Panc1 (cell line): ENCODE results near the gene NEMP1. TPM values are rescaled to one million over a fixed set of nuclear protein-coding genes. Genes with fewer than 3 reads are reported as not detected.

Experiments used
- ATAC-seq: fragments of 200-7000 bp; cut with Tn5 transposase; 2 replicates; pipeline ENCODE4 v1.9.1; 2020; ENCODE audit warnings: mild to moderate bottlenecking, moderate library complexity
- BruUV-seq: library from RNA; stranded (reverse); fragments of 400-500 nt; replicated peaks from 2 replicates; lab custom pipeline; 2021; lab: Mats Ljungman, UMichigan
- CTCF ChIA-PET: fragments of 300-600 bp; sonication (Branson Sonifier 250); formaldehyde crosslinking; loops from one replicate; lab custom pipeline; 2022; ENCODE audit warnings: antibody characterized with exemption; lab: Charles Lee
- POLR2A ChIA-PET: fragments of 300-600 bp; sonication (Branson Sonifier 250); formaldehyde crosslinking; loops from one replicate; lab custom pipeline; 2022; ENCODE audit warnings: antibody characterized with exemption; lab: Charles Lee
- DNase-seq: peaks from one replicate; pipeline ENCODE4 v3.0.0-alpha.2; 2010; ENCODE audit warnings: low read depth, low spot score
- H3K27ac ChIP-seq: 2 replicates; pipeline ENCODE4 v1.5.1; 2011; ENCODE audit warnings: mild to moderate bottlenecking, low read length, inconsistent platforms
- H3K27me3 ChIP-seq: fragments of 200-500 bp; sonication (Bioruptor generic); 2 replicates; pipeline ENCODE4 v1.6.0; 2014; ENCODE audit warnings: low read length, inconsistent platforms; ENCODE audit not compliant: control insufficient read depth, insufficient read depth
- H3K36me3 ChIP-seq: fragments of 200-500 bp; sonication (Bioruptor generic); 2 replicates; pipeline ENCODE4 v1.5.1; 2014; ENCODE audit warnings: inconsistent platforms, mild to moderate bottlenecking, low read length, moderate library complexity; ENCODE audit not compliant: control insufficient read depth, insufficient read depth
- H3K4me1 ChIP-seq: 2 replicates; pipeline ENCODE4 v1.5.1; 2011; ENCODE audit warnings: inconsistent platforms, mild to moderate bottlenecking, low read length, moderate library complexity; ENCODE audit not compliant: control insufficient read depth, insufficient read depth
- H3K4me3 ChIP-seq, 2 experiments: 2 replicates each; pipeline ENCODE4 v1.5.1; 2011 to 2012; ENCODE audit warnings: low read depth in 2 of 2, low read length in 2 of 2, mild to moderate bottlenecking in 2 of 2, inconsistent platforms in 1 of 2, moderate library complexity in 1 of 2
- H3K9me3 ChIP-seq: fragments of 200-500 bp; sonication (Bioruptor generic); 2 replicates; pipeline ENCODE4 v1.5.1; 2014; ENCODE audit warnings: low read depth, mild to moderate bottlenecking, inconsistent platforms, low read length, moderate library complexity; ENCODE audit not compliant: control insufficient read depth, insufficient read depth
- POLR2AphosphoS5 ChIP-seq: IDR thresholded peaks from 2 replicates; pipeline ENCODE4 v1.6.1; 2012; ENCODE audit warnings: mild to moderate bottlenecking, low read depth, low read length, moderate library complexity
- REST ChIP-seq, 2 experiments: IDR thresholded peaks; 2 replicates each; pipeline ENCODE4 v1.6.1; 2011 to 2012; ENCODE audit warnings: low read depth in 2 of 2, control low read depth in 1 of 2, low read length in 1 of 2, mild to moderate bottlenecking in 1 of 2, moderate library complexity in 1 of 2; ENCODE audit not compliant: insufficient read depth in 1 of 2
- SIN3A ChIP-seq: IDR thresholded peaks from 2 replicates; pipeline ENCODE4 v1.6.1; 2012; ENCODE audit warnings: low read depth, mild to moderate bottlenecking, low read length, moderate library complexity, borderline replicate concordance; ENCODE audit not compliant: insufficient read depth
- TCF7L2 ChIP-seq: IDR thresholded peaks from 2 replicates; pipeline ENCODE4 v1.6.1; 2011; ENCODE audit warnings: mild to moderate bottlenecking, low read depth, low read length, inconsistent platforms
- in situ Hi-C: cut with HindIII; loops from 2 replicates; pipeline ENCODE4 v1.10.0; 2016; ENCODE audit warnings: low sequenced_read_pairs, low pct_unique_long_range_greater_than_20kb
- intact Hi-C: fragments of 100-400 bp; cut with micrococcal nuclease; formaldehyde crosslinking; loops from one replicate; pipeline ENCODE4 v1.10.0; 2022; ENCODE audit not compliant: unreplicated experiment
- total RNA-seq: library from RNA; stranded (reverse); gene quantifications from one replicate; pipeline ENCODE4 v1.2.1, GENCODE V29; 2021; ENCODE audit not compliant: unreplicated experiment
- TF ChIP-seq, protein P1 (sequence below): fragments of 450-650 bp; IDR thresholded peaks from 2 replicates; pipeline ENCODE4 v1.5.1; 2017; ENCODE audit warnings: mild to moderate bottlenecking

The NEMP1 gene
- total RNA-seq, 1 experiment from 2014 or later, result 46.9 TPM

DNA sequence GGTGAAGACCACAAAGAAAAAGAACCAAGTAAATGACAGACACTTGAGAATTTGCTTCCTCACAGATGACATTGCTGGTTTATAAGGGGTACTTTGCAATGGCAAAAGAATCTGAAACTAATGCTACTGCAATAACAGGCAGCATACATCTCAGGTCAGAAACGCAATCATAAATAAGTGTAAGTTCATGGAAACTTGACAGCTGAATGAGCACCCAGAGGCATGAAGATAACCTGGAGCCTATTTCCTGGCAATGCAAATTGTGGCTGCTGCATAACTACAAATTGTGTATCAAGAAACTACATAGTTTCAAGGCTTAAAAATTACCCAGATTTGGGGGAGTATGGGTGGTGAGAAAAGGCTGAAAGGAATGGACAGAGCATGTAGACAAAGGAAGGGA, 20.1 kb downstream of the NEMP1 start:
- BruUV-seq, result no TSS peak
- CTCF ChIA-PET, result no interaction called here
- peaks cover 37% of the 10 kb centered on the region for H3K36me3 ChIP-seq

GRCh38 chr12:57057067-57057751, 21.4 kb downstream of the NEMP1 start:
- POLR2A ChIA-PET, result no interaction called here
- H3K36me3 ChIP-seq, result peaks cover 34% of the 10 kb centered on the region
- H3K9me3 ChIP-seq, result no peaks in the 10 kb centered on the region
- no peaks in the 10 kb centered on the region for H3K4me1 ChIP-seq
- TF ChIP-seq TCF7L2 (no peak), SIN3A (no peak), REST (IDR thresholded peaks at IDR 0.05; ENCODE audit: insufficient read depth in 1 of 2, low read depth in 2 of 2, low read length in 1 of 2) (no peak), POLR2AphosphoS5 (no peak)
- TF ChIP-seq, protein P1, sequence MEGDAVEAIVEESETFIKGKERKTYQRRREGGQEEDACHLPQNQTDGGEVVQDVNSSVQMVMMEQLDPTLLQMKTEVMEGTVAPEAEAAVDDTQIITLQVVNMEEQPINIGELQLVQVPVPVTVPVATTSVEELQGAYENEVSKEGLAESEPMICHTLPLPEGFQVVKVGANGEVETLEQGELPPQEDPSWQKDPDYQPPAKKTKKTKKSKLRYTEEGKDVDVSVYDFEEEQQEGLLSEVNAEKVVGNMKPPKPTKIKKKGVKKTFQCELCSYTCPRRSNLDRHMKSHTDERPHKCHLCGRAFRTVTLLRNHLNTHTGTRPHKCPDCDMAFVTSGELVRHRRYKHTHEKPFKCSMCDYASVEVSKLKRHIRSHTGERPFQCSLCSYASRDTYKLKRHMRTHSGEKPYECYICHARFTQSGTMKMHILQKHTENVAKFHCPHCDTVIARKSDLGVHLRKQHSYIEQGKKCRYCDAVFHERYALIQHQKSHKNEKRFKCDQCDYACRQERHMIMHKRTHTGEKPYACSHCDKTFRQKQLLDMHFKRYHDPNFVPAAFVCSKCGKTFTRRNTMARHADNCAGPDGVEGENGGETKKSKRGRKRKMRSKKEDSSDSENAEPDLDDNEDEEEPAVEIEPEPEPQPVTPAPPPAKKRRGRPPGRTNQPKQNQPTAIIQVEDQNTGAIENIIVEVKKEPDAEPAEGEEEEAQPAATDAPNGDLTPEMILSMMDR, result no peak
- no peak overlapping the region for H3K27ac ChIP-seq
- no peak for DNase-seq
- BruUV-seq, result no TSS peak
- H3K27me3 ChIP-seq, result no peaks in the 10 kb centered on the region
- CTCF ChIA-PET, result no interaction called here
- H3K4me3 ChIP-seq, result no peak overlapping the region
- intact Hi-C loops (no loop called here), in situ Hi-C loops (no loop called here)
- no peak for ATAC-seq

More for the DNA sequence above, 20.1 kb downstream of the NEMP1 start:
- no peak for ATAC-seq
- POLR2A ChIA-PET, result no interaction called here
- H3K4me1 ChIP-seq, result no peaks in the 10 kb centered on the region
- intact Hi-C loops (no loop called here), in situ Hi-C loops (no loop called here)
- DNase-seq, result no peak
- no peaks in the 10 kb centered on the region for H3K27me3 ChIP-seq
- TF ChIP-seq REST (IDR thresholded peaks at IDR 0.05; ENCODE audit: insufficient read depth in 1 of 2, low read depth in 2 of 2, low read length in 1 of 2) (no peak), SIN3A (no peak), TCF7L2 (no peak), POLR2AphosphoS5 (no peak)
- TF ChIP-seq, protein P1, result no peak
- H3K27ac ChIP-seq, result no peak overlapping the region
- no peaks in the 10 kb centered on the region for H3K9me3 ChIP-seq
- H3K4me3 ChIP-seq, result no peak overlapping the region
